K562 treated with DMSO at 1 percent for 48 hours (cell line): ENCODE results near the gene LEMD2. TPM values are rescaled to one million over a fixed set of nuclear protein-coding genes. Genes with fewer than 3 reads are reported as not detected.

Source experiments
- total RNA-seq: library from RNA; unstranded; fragments of 300-600 nt; gene quantifications from 2 replicates; pipeline ENCODE4 v1.2.3, GENCODE V29; 2022; ENCODE audit warnings: low replicate concordance; ENCODE audit errors: extremely low read depth

Gene LEMD2
- not detected in 2 replicates for total RNA-seq

DNA sequence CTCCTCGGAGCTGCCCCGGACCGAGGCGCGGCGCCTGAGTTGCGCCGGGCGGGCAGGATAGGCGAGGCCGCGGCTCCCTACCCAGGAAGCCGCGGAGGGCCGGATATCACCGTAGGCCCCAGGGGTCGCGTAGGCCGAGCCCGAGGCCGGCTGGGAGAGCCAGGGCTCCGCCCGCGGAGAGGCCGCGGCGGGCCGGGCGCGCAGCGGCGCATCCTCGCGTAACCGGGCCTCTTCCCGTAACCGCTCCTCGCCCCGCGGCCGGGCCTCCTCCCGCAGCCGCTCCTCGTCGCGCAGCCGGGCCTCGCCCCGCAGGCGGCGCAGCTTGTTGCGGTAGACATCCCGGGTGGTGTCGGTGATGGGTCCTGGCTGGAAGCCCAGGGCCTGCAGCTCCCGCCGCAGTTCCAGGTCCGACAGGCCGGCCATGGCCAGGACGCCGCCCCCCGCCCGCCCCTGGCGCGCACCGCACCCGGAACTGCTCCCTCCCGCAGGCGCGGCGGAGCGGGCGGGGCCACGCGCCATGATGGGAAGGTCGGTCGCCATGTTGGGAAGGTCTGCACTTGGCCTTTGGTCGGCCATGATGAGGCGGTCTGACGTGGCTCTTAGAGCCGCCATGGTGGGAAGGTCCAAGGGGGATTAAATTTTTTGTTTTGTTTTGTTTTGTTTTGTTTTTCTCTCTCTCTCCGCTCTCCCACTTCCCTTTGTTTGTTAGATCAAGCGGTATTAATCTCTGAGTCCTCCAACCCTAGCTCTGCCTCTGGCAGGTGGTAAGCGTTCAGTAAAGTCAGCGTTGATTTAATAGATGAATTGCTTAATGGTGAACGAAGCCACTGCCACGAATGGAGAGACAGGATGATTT lies at the start of gene LEMD2:
TSS of gene LEMD2 (minus strand) at position 437 of the 856 bp plus-strand sequence. CDS start at position 423, 14 bp downstream.

DNA sequence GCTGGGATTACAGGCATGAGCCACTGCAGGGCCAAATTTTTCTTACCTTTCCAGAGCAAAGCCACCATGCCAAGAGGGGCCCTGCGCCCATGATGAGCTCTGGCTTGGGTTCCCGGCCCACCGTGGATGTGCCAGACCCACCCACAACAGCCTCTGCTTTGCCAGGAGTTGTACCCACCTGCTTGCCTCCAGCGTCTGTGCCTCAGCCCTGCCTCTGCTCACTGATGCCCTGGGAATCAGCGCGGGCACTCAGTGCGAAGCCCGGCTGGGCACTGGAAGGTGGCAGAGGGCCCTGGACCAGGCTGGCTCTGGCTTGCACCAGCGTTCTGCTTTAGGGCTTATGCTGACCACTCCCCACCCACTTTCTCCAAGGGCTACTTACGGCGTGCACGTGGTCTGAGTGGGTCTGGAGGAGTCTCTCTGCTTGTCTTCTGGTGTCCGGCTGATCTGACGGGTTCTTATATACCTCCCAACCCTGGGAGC lies 14.7 kb upstream of the LEMD2 start, which contains the start of gene MLN:
TSS of gene MLN (minus strand) at position 433 of the 483 bp plus-strand sequence. CDS start 2,840 bp downstream, outside the sequence.

DNA sequence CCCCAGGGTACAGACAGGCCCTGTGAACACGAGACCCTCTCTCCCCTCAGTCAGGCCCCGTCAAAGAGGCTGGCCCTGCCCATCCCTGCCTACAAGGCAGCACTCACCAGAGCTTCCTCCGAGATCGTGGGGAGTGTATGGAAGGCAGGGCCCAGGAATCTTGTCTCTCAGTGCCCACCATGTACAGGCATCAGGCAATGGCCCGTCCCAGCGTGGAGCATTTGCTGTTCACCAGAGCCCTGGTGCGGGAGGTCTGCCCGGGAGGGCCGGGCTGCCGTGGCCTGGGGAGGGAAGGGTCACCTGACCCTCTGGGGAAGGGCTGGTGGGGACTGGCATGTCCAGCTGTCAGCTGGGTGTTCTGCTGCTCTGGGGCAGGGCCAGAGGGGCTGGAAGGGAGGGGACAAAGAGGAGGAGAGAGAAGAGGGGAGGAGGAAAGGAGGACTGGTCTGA lies 42.3 kb downstream of the LEMD2 start, which contains the start of gene IP6K3:
TSS of gene IP6K3 (minus strand) at position 255 of the 450 bp plus-strand sequence. CDS start 11,429 bp downstream, outside the sequence.

Other genes with a start within 250 kb of the LEMD2 start
- gene BAK1, start 208.9 kb downstream of the LEMD2 start, total RNA-seq = not detected in 2 replicates
- not detected in 2 replicates for gene ITPR3, start 167.8 kb downstream of the LEMD2 start, total RNA-seq
- not detected in 2 replicates for gene UQCC2, start 77.4 kb downstream of the LEMD2 start, total RNA-seq
- gene IP6K3, start 42.2 kb downstream of the LEMD2 start, total RNA-seq = not detected in 2 replicates
- gene MLN, start 14.9 kb upstream of the LEMD2 start, total RNA-seq = not detected in 2 replicates